Testis (tissue), 2 donors: Measurements from ENCODE around the gene SAPCD1.

Experiments
- POLR2A ChIP-seq: fragments of 450-650 bp; IDR thresholded peaks from one replicate; pipeline ENCODE4 v1.6.1; 2017; ENCODE audit warnings: antibody characterized with exemption, mild to moderate bottlenecking, moderate library complexity
- TF ChIP-seq, protein P1 (sequence below), 3 experiments: fragments of 450-650 bp in 2 of 3; fragments of 200-600 bp in 1 of 3; sonication (generic) in 1 of 3; IDR thresholded peaks; one replicate each; pipeline ENCODE4 v1.5.1; 2016 to 2019; ENCODE audit warnings: antibody characterized with exemption in 3 of 3, mild to moderate bottlenecking in 2 of 3, moderate library complexity in 1 of 3

GRCh38 chr6:31765559-31765909 lies 3.1 kb downstream of the SAPCD1 start:
- TF ChIP-seq, protein P1, sequence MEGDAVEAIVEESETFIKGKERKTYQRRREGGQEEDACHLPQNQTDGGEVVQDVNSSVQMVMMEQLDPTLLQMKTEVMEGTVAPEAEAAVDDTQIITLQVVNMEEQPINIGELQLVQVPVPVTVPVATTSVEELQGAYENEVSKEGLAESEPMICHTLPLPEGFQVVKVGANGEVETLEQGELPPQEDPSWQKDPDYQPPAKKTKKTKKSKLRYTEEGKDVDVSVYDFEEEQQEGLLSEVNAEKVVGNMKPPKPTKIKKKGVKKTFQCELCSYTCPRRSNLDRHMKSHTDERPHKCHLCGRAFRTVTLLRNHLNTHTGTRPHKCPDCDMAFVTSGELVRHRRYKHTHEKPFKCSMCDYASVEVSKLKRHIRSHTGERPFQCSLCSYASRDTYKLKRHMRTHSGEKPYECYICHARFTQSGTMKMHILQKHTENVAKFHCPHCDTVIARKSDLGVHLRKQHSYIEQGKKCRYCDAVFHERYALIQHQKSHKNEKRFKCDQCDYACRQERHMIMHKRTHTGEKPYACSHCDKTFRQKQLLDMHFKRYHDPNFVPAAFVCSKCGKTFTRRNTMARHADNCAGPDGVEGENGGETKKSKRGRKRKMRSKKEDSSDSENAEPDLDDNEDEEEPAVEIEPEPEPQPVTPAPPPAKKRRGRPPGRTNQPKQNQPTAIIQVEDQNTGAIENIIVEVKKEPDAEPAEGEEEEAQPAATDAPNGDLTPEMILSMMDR (IDR thresholded peaks at IDR 0.05): no peak
- no peak for TF ChIP-seq POLR2A
